Heart left ventricle (tissue), 13 donors: ENCODE measurements around the gene IKBKG.

ENCODE experiments used
- CTCF ChIP-seq, 12 donors: fragments of 200-600 bp; sonication (generic) in 4 of 12; IDR thresholded peaks; one replicate each; pipeline versions ENCODE4 v1.5.0 to v1.8.0; 2018 to 2022; ENCODE audit warnings: antibody characterized with exemption in 12 of 12, mild to moderate bottlenecking in 5 of 12
- POLR2A ChIP-seq, 2 donors: fragments of 450-650 bp; IDR thresholded peaks; one replicate each; pipeline ENCODE4 v1.6.1; 2017; ENCODE audit warnings: antibody characterized with exemption in 2 of 2, mild to moderate bottlenecking in 2 of 2, moderate library complexity in 2 of 2
- donor health status: ischemic (EF 13 %, LVEDD 7.1; RV severe dilation, severe dysfunction).
- donor health status: DM: no; HTN: yes; CAD: no.
- donor health status: DM: no; HTN: no; CAD: no.
- donor health status: ischemic (EF 25% LVEDD 6.9; RV normal size, moderate dysfunction).
- donor health status: ischemic (EF 25% LVEDD 5.7; RV mildly dilated, moderate dysfunction).
- donor health status: ischemic (EF 35%, LVEDD 5.7; RV mildly dilated, moderate dysfunction).
- donor health status: nonischemic (EF 11% LVEDD 7.7; RV severe dilation, severe dysfunction).
- donor health status: DM: yes; HTN: yes; CAD: no.
- donor health status: PGD.
- donor health status: ischemic (EF 29% LVEDD 5.4; RV normal size, mild dysfunction).
- donor health status: nonischemic (EF 23%, LVEDD 6.1; RV moderate dilation, normal function).

- no peak for TF ChIP-seq CTCF (IDR thresholded peaks at IDR 0.05)
- TF ChIP-seq POLR2A (IDR thresholded peaks at IDR 0.05) = no peak
Observed at GRCh38 chrX:154516656-154517100, 30.7 kb upstream of the IKBKG start.
